Activated naive CD8-positive, alpha-beta T cell treated with anti-CD3 and anti-CD28 coated beads, Interleukin-2, amount 50 U/mL, for 16 hours (primary cell): Measurements from ENCODE around the gene AIG1.
A peak's percentile ranks its signal among the peaks of the same experiment; 100 is the strongest.

Source experiments
- DNase-seq: peaks from one replicate; pipeline ENCODE4 v3.0.0-alpha.2; 2020; ENCODE audit warnings: low read depth, low spot score

Gene AIG1

GRCh38 chr6:143126574-143126941, 65.9 kb downstream of the AIG1 start:
- no peak for DNase-seq

GRCh38 chr6:143127941-143128680, 67.4 kb downstream of the AIG1 start:
- no peak for DNase-seq

DNA sequence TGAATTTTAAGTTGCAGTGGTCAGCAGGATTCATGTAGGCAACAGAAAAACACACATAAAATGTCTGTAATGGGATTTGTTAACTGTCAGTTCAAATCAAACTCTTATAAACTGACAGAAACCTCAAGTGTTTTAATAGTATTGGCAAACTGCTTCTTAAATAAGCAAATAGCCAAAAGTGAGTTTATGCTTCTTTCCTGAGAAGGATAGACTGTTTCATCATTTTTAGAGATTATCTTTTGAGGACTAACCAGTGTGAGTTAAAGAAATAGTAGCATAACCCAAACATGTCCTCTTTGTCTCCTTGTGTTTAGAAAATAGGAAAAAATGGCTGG, 68.0 kb downstream of the AIG1 start:
- no peak for DNase-seq

DNA sequence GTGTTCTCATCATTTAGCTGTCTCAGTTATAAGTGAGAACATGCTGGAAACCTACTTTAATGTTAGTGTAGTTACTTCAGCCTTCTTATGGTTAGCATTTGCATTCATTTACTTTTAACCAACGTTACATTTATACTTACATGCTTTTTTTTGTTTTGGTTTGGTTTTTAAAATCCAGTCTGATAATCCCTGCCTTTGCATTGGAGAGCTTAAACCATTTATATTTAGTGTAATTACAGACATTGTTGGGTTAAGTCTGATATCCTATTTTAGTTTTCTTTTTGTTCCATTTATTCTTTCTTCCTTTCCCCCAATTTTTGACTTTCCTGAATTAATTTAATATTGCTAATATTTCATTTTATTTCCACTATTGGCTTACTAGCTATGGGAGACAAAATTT, 70.2 kb downstream of the AIG1 start:
- DNase-seq = no peak

DNA sequence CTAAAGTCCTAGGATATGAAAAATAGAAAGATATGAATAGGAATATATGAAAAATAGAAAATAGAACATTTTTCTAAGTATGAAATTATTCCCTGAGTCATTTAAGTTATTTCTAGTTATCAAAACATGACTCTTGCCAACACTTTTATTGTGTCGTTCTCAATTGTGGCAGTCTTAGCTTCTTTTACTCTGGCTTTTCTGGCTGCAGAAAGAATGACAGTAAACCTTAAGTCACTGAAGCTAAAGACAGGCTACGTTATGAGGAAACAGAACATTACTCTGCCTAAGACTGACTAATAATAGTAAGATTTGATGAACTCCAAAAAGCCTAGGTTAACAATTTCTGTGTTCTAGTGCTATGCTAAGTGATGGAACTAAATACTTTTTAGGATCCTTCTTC, 74.6 kb downstream of the AIG1 start:
- no peak for DNase-seq

GRCh38 chr6:143135797-143136561, 75.3 kb downstream of the AIG1 start:
- DNase-seq = no peak

GRCh38 chr6:143136647-143137046, 76.0 kb downstream of the AIG1 start:
- no peak for DNase-seq

DNA sequence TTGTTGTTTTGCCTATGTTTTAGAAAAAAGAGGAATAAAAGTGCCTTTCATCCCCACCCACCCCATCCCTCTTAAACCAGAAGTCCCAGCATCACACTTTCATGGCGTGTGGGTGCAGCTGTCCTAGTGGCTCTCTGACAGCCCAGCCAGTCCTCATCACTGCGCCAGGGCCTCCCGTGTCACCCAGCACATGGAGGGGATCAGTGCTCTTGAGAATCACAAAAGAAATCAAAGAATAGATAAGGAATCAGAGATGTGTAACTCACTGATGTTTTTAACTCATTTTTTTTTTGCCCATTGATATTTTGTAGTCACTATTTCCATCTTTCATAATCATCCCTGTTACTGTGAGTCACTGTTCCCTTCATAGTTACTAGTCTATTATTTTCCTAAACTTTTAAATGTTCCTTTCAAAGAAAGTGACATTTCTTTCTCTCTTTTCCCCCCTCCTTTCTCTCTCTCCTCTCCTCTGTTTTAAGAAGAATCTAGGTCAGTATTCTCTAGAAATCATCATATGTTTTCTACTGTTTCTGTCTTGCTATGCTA, 78.6 kb downstream of the AIG1 start:
- no peak for DNase-seq

DNA sequence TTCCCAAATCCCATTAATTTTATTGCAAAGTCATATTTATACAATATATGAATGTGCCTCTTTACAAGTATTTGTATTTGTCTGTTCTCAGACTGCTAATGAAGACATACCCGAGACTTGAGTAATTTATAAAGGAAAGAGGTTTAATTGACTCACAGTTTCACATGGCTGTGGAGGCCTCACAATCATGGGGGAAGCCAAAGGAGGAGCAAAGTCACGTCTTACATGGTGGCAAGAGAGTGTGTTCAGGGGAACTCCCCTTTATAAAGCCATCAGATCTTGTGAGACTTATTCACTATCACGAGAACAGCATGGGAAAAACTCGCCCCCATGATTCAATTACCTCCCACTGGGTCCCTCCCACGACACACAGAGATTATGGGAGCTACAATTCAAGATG, 79.2 kb downstream of the AIG1 start:
- peak; percentile 18 for DNase-seq

DNA sequence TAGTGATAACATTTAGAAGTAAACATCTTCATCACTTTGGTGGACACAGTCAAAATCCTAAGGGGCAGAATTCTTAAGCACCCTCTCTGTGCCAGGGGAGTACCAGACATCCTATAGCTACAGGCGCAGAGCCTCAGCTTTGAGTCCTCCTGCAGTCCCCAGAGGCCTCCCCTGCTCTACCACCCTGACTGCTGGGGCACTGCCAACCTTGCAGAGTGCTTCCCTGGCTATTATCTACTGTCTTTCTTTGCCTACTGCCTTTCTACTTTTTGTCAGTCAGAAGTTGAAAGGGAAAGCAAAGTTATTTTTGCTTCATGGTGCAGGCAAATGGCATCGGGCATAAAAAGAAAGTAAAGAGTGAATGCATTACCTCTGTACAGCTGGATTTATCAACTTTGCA, 80.1 kb downstream of the AIG1 start:
- no peak for DNase-seq

- DNase-seq = no peak
These were observed 80.8 kb downstream of the AIG1 start for GRCh38 chr6:143141442-143141841.

- no peak for DNase-seq
These were observed 85.6 kb downstream of the AIG1 start for GRCh38 chr6:143146186-143146851.

DNA sequence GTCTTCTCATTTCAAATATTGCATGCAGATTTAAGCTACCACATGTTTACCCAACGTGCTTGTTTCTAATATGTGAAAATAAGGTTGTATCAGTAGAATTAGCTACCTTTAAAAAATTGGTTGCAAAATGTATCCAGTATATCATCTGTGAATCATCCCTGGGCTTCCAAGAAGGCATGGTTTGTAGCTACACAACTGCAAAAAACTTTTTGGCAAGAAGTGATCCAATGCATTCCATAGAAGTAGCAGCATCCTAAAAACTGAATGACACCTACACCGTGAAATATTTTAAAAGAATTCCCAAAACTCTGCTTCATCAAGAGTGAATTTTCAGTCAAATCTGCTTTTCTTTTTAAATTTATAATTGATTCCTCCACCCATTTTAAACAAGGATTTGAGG, 89.1 kb downstream of the AIG1 start:
- DNase-seq = no peak

DNA sequence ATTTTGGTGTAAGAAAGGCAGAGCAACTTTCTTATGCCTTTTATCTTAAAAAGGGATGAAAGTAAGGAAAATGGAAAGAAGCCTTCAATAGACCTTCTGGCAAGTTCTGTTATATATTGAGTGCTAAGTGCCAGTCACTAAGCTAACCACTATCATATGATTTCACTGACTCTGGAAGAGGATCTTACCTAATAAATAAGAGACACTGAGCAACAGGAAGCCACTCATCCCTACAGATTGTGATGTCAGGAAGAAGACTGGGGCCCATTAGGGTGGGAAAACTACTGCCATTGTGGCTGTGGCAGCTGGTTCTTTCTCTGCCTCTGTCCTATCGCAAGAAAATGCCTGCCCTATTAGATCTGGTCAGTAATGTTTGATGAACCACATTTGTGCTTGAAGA, 89.6 kb downstream of the AIG1 start:
- no peak for DNase-seq

DNA sequence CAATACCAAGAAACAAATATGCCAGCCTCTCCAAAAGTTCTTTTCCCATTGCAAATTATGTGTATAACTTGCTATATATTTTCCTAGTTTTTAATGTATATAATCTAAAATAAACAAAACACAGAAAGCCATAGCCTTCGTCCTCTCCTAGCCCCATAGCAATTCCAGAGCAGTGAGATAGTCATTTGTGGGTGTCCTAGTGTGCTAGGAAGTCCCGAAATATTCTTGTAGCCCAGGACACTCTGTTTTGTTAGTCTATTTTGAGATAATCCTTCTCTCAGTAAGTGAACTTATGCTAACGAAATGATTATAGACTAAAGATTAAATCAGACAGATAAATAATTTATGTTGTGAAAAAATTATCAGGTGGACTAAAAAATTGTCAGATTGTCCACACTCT, 90.7 kb downstream of the AIG1 start:
- DNase-seq = no peak

DNA sequence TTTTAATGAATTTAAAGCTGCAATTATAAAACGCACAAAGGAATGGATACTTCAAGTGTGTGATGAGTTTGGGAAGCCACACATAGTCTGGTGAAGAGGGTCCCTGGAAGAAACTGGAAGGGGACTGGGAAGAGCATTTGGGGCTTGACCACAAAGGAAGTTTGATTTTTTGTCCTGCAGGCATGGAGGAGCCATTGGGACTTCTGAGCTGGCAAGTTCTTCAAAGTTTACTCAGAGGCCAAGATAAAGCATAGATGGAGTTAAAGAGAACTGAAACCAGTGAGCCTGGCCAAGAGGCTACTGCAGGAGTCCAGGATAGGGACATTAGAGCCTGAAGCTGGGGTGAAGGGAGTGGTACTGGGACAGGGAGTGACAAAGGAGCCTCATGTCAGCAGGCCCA, 95.0 kb downstream of the AIG1 start:
- no peak for DNase-seq

DNA sequence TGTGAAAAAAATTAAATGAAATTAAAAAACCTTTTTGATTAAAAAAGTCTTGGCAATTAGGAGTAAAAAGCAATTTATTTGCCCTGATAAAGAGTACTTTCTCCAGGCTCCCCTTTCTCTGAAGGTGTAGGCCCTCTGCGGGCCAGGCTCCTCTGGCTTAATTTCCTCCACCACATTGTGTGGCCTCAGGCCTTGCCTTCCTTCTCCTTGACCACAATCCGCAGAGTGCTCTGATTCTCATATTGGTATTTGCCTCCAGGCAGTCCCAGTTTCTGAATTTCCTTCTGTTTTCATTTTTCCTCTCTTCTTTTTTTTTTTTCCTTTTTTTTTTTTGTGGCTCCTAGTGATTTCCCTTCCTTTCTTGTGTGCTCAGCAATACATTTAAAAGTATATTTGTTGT, 96.4 kb downstream of the AIG1 start:
- DNase-seq = no peak

DNA sequence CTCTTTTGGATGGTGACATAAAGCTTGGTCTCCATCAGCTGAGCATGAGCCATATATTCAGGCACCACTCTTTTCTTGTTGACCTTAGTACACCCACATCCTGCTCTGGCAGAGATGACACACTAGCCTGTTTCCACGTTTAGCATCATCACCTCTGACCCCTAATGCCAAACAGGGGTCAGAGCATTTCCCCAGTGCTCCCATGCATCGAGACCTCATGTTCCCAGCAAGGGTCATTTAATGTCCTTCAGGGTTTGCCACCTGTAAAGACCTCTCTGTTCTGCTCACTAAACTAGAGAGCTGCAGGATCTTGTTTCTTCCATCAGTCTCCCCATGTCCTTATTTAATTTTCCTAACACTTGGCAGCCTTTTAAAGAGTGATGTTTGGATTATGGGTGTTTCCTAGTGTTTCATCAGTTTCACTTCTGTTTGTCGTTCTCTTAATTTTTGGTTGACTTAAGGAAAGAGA, 97.5 kb downstream of the AIG1 start:
- no peak for DNase-seq

GRCh38 chr6:143159001-143159400, 98.3 kb downstream of the AIG1 start:
- DNase-seq = no peak

DNA sequence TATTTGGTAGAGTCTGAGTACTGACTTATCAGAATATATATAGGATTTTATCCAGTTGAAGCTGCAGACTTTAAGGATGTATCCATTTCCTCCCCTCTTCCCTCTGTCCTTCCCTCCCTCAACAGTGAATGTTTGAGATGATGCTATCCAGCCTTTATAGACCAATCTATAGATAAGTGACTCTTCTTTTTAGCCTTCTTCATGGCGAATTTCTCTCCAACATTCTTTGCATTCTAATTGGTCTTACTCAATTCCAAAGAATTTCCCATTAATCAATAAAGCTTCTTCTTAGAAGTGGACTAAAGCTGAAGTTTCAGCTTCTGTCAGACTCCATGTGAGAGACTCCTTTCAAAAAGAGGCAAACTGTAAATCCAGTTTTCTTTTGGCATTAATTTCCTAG, 99.3 kb downstream of the AIG1 start:
- DNase-seq = no peak

DNA sequence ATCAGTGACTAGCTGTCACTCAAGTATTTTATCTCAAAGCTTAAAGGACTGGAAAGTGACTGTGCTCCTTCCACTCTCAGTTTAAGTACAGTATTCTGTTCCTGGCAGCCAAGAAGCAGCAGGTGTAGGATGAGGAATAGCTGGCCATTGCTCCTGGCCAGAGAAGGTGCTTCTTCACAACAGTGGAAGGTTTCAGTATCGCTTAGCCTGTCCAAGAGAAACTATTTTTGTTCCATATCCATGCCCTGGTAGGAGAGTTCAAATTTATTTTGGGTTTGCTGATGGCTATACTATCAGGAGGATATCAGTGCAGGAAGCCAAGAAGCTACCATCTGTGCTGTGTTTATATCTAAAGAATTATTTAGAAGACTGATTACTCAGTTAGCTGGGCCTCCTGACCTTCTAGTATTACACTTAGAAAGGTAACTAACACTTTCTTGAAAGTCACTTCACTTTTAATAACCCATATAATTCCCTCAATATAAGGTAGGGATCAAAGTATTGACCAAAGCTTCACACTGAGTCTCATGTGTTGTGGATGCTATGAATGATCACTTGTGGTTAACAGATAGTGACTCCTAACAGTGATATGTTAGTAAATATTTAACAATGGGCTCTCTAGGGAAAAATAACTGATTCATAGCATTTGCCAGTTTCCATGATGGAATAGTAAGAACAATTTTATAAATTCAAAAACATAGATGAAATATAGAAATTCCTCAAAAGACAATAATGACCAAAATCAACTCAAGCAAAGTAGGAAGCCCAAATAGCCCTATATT, 99.9 kb downstream of the AIG1 start:
- no peak for DNase-seq

DNA sequence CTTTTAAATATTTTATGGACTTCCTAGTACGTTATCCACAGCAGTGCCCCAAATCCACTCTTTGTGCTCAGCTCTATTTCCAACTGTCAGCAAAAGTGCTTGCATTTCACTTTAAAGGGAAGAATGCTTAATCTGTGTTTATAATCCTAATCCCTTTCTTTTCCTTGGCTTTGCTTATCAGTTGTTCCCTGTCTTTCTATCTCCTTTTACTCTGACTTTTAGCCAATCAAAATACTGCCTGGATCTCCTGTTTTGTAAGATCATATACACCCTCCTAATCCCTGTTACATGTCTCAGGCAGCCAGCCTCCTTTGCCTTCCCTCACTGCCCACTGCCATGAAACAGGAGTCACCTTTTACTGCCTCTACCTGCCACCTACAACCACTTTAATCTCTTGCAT, 102.9 kb downstream of the AIG1 start:
- DNase-seq = no peak
